ENCODE data around the gene TNNC2.

The TNNC2 gene

DNA sequence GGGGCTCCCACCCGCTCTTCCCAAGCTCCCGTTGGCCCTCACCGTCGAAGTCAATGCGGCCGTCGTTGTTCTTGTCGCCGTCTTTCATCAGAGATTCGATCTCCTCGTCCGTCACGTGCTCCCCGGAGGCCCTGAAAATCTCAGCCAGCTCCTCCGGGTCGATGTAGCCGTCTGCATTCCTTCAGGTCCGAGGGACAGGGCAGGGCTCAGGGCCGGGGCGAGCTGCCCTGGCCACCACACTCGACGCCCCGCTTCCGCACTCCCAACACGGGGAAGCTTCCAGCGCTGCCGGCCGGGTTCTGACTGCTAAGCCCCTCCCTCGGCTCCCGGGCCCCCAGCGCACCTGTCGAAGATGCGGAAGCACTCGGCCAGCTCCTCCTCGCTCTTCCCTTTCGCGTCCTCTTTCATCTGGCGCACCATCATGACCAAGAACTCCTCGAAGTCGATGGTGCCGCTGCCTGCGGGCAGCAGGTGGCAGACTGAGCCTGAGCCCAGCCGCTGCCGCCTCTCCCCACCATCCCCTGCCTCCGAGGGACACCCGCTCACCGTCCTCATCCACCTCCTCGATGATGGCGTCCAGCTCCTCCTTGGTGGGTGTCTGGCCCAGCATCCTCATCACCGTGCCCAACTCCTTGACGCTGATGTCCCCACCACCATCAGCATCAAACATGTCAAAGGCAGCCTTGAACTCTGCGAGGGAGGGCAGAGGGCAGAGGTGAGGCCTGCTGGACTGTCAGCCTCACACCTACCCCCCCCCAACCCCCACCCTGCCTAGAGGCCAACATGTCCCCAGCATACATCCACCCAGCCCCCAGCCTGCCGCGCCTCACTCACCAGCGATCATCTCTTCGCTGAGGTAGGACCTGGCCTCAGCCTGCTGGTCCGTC is 2.9 kb downstream of the TNNC2 start:
- TF ChIP-seq, protein P1, sequence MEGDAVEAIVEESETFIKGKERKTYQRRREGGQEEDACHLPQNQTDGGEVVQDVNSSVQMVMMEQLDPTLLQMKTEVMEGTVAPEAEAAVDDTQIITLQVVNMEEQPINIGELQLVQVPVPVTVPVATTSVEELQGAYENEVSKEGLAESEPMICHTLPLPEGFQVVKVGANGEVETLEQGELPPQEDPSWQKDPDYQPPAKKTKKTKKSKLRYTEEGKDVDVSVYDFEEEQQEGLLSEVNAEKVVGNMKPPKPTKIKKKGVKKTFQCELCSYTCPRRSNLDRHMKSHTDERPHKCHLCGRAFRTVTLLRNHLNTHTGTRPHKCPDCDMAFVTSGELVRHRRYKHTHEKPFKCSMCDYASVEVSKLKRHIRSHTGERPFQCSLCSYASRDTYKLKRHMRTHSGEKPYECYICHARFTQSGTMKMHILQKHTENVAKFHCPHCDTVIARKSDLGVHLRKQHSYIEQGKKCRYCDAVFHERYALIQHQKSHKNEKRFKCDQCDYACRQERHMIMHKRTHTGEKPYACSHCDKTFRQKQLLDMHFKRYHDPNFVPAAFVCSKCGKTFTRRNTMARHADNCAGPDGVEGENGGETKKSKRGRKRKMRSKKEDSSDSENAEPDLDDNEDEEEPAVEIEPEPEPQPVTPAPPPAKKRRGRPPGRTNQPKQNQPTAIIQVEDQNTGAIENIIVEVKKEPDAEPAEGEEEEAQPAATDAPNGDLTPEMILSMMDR (IDR thresholded peaks at IDR 0.05) = peak; percentile 32; the same call in 1 of the 2 replicates

DNA sequence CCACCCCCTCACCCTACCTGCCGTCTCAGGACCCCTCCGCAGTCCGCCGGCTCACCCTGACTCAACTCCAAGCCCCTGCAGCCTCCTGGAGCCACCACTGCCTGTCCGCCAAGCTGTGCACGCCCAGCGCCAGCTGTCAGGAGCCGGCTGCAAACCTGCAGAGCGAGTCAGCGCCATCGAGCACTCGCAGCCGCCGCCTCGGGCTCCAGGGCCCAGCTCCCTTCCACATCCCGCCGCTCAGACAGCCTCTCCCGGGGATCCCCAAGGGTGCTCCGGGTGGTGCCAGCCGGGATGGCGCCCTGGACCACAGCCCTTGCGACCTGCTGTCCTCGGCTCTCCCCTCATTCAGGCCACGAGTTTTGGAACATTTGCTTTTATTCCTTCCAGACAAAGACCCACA is 4.3 kb downstream of the TNNC2 start:
- TF ChIP-seq, protein P1 (IDR thresholded peaks at IDR 0.05) = no peak

DNA sequence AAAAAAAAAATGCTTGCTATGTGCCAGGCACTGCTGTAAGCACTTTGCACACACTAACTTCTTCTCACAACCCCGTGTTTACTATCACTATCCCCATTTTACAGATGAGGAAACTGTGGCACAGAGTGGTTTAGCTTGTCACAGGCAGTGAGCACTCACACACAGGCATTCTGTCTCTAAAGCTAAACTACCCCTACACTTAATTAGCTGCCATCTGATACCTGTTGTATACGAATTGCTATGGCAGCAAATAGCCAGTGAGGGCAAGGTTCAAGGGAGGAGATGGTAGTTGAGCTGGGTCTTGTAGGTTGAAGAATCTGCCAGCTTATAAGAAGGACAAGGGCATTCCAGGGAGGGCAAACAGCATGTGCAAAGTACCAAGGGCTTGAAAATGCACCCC is 5.2 kb downstream of the TNNC2 start:
- TF ChIP-seq, protein P1 (IDR thresholded peaks at IDR 0.05) = no peak

DNA sequence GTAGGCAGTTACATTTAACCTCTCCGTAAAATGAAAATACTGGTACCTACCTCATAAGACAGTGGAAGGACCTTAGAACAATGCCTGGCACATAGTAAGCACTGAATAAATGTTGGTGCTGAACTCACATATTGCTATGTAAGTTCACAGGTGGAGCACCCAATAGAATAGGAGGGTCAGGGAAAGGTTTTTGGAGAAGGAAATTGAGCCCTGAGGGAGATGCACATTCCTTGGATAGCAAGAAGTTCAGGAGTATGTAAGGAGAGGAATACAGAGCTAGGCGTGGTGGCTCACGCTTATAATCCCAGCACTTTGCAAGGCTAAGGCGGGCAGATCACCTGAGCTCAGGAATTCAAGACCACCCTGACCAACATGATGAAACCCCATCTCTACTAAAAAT is 7.6 kb downstream of the TNNC2 start:
- TF ChIP-seq, protein P1 (IDR thresholded peaks at IDR 0.05) = no peak

DNA sequence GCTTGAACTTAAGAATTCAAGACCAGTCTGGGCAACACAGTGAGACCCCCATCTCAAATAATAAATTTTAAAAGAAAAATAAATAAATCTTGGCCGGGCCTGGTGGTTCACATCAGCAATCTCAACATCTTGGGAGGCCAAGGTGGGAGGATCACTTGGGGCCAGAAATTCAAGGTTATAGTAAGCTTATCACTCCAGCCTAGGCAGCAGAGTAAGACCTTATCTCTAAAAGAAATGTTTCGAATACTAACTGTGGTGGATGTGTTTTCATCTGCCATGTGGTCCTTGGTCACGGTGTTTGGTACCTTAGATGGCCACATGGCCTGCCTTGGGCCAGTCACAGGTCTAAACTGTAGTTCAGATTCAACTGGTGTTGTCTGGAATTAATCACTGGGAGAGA is 8.9 kb downstream of the TNNC2 start:
- TF ChIP-seq, protein P1 (IDR thresholded peaks at IDR 0.05) = no peak

DNA sequence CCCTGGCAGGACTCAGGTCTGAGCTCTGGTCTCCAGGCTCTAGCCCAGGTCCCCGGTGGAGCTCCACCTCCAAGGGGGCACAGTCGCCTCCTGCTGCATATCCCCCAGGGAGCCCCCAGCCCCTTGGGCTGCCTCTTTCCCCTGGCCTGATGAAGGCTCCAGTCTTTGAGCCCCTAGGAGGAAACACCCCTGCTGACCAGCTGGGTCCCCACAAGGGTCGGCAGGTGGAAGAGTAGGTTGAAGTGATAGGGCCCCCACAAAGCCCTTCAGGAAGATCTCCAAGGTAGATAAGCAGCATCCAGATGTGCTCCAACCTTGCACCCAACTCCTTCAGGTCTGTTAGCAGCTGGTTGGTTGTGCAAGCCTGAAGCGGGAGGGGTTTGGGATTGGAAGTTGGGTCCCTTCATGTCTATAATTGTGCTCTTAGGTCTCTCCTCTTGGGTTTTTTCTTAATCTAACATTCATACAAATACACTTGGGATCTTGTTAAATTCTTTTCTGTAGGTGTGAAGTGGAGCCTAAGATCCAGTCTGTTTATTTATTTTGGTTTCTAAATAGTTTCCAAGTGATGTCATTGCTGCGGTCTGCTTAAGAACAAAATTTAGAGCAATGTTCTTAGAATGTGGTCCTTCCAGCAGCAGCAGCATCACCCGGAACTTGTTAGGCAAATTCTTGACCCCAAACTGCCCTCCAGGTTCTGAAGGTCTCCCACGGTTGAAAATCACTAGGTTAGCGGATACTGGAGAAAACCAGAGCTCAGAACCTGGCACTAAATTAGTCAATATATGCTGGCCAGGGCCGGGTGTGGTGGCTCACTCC is 9.5 kb downstream of the TNNC2 start:
- TF ChIP-seq, protein P1 (IDR thresholded peaks at IDR 0.05) = no peak

DNA sequence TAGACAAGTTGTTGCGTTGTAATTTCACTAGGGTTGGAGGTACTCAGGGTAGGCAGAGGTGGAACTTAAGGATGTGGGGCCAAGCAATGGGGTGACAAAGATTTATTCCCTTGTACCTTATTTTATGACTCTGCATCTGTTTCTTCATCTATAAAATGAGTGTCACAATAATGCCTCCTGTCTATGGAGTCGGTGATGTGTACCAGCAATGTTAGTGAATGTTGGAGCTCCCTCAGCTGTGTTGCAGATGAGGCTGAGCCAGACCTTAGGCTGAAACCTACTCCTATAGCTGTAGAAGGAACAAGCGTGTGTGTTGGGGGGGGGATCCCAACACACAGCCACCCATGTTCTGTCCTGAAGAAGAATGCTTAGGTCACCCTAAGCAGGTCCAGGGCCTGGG is 10.2 kb downstream of the TNNC2 start:
- TF ChIP-seq, protein P1 (IDR thresholded peaks at IDR 0.05) = no peak
